Left forelimb (tissue), 1 donor: ENCODE measurements around the gene GALNT2.

Experiments
- DNase-seq: peaks from one replicate; pipeline ENCODE4 v3.0.0-alpha.2; 2018; ENCODE audit warnings: low spot score

The GALNT2 gene

GRCh38 chr1:230279583-230279945 lies 212.5 kb downstream of the GALNT2 start:
- DNase-seq: no peak

- DNase-seq: no peak
Measured at GRCh38 chr1:230280054-230280795, 213.2 kb downstream of the GALNT2 start.

- DNase-seq: no peak
Measured at GRCh38 chr1:230280906-230281413, 213.9 kb downstream of the GALNT2 start.

- DNase-seq: no peak
Measured at GRCh38 chr1:230281556-230281955, 214.5 kb downstream of the GALNT2 start.

- DNase-seq: no peak
Measured at GRCh38 chr1:230282157-230282556, 215.1 kb downstream of the GALNT2 start.

GRCh38 chr1:230283678-230284077 lies 216.6 kb downstream of the GALNT2 start:
- DNase-seq: no peak

- no peak for DNase-seq
Measured at GRCh38 chr1:230284891-230285290, 217.9 kb downstream of the GALNT2 start.

GRCh38 chr1:230285351-230285750 lies 218.3 kb downstream of the GALNT2 start:
- DNase-seq: no peak

GRCh38 chr1:230286166-230286889 lies 219.3 kb downstream of the GALNT2 start:
- DNase-seq: no peak

- DNase-seq: no peak
Measured at GRCh38 chr1:230286890-230287269, 219.8 kb downstream of the GALNT2 start.

- DNase-seq: no peak
Measured at GRCh38 chr1:230287674-230288315, 220.8 kb downstream of the GALNT2 start.

- no peak for DNase-seq
Measured at GRCh38 chr1:230288641-230289349, 221.8 kb downstream of the GALNT2 start.

- DNase-seq: no peak
Measured at GRCh38 chr1:230289350-230289644, 222.3 kb downstream of the GALNT2 start.

- no peak for DNase-seq
Measured at GRCh38 chr1:230291731-230292620, 224.9 kb downstream of the GALNT2 start.

- no peak for DNase-seq
Measured at GRCh38 chr1:230292689-230293389, 225.8 kb downstream of the GALNT2 start.

- DNase-seq: no peak
Measured at GRCh38 chr1:230293390-230293700, 226.3 kb downstream of the GALNT2 start.

- no peak for DNase-seq
Measured at GRCh38 chr1:230295367-230295766, 228.3 kb downstream of the GALNT2 start.

- DNase-seq: no peak
Measured at GRCh38 chr1:230299191-230300006, 232.4 kb downstream of the GALNT2 start.

GRCh38 chr1:230300322-230301301 lies 233.6 kb downstream of the GALNT2 start:
- DNase-seq: no peak
